IPS-NIHi7 (cell line): ENCODE measurements around the gene ECHDC1.

Experiments
- DNase-seq: peaks from one replicate; pipeline ENCODE4 v3.0.0; 2012; ENCODE audit warnings: mixed read lengths; ENCODE audit errors: extremely low spot score

The ECHDC1 gene

GRCh38 chr6:127288705-127289104, 54.7 kb downstream of the ECHDC1 start:
- DNase-seq: no peak

GRCh38 chr6:127282184-127282583, 61.2 kb downstream of the ECHDC1 start:
- DNase-seq: no peak

- no peak for DNase-seq
Observed at GRCh38 chr6:127279815-127280214, 63.6 kb downstream of the ECHDC1 start.

- no peak for DNase-seq
Observed at GRCh38 chr6:127277878-127278843, 65.2 kb downstream of the ECHDC1 start.

- no peak for DNase-seq
Observed at GRCh38 chr6:127276331-127276730, 67.1 kb downstream of the ECHDC1 start.

- DNase-seq: no peak
Observed at GRCh38 chr6:127273499-127273898, 69.9 kb downstream of the ECHDC1 start.

GRCh38 chr6:127272576-127272975, 70.8 kb downstream of the ECHDC1 start:
- no peak for DNase-seq

GRCh38 chr6:127267646-127268625, 75.5 kb downstream of the ECHDC1 start:
- peak; percentile 8 for DNase-seq

- DNase-seq: peak; percentile 65
Observed at GRCh38 chr6:127266892-127267645, 76.3 kb downstream of the ECHDC1 start.

- peak; percentile 86 for DNase-seq
Observed at GRCh38 chr6:127266178-127266891, 77.1 kb downstream of the ECHDC1 start, which contains the start of gene RNF146. Gene RNF146, plus strand, starts transcription at chr6:127266864. Its CDS starts 13,475 bp downstream, at chr6:127280339.

GRCh38 chr6:127263481-127263880, 79.9 kb downstream of the ECHDC1 start:
- no peak for DNase-seq

- DNase-seq: no peak
Observed at GRCh38 chr6:127262896-127263295, 80.5 kb downstream of the ECHDC1 start.

GRCh38 chr6:127255286-127255685, 88.1 kb downstream of the ECHDC1 start:
- DNase-seq: no peak

- DNase-seq: no peak
Observed at GRCh38 chr6:127249621-127250020, 93.8 kb downstream of the ECHDC1 start.

- DNase-seq: no peak
Observed at GRCh38 chr6:127247114-127248096, 96.0 kb downstream of the ECHDC1 start.

- DNase-seq: no peak
Observed at GRCh38 chr6:127243501-127243900, 99.9 kb downstream of the ECHDC1 start.
